GM18505 (cell line): ENCODE measurements around the gene RBBP6.
"Not testable (repeated sequence)": the region's sequence is repeated elsewhere in the genome, so short reads cannot be mapped to it uniquely, and the experiment has no call there.

Experiments used
- ATAC-seq: cut with Tn5 transposase; IDR thresholded peaks from one replicate; pipeline ENCODE4 v1.9.1; 2021; ENCODE audit not compliant: unreplicated experiment
- POLR2A ChIP-seq: IDR thresholded peaks from 4 replicates; pipeline ENCODE4 v1.6.1; 2011; ENCODE audit warnings: borderline replicate concordance; ENCODE audit not compliant: insufficient read depth, insufficient read length; ENCODE audit errors: extremely low read depth

The RBBP6 gene

DNA sequence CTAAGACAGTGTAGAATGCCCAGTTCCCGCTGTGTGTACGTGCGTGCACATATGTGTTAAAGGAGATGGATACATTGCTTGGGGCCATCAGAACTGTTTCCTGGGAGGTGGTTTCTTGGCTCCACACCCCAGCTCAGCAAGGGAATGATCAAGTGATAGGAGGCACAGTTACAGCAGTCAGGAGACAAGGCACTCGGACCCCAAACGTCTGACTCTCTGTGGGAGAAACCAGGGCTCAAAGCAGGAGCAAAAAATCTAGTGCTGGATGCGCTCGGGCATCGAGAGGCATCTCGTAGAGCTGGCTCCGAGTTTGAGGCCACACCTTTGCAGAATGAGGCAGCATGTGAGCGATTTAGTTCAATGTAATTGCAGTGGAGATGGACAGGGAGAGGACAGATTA lies 71.9 kb downstream of the RBBP6 start:
- TF ChIP-seq POLR2A, result no peak
- ATAC-seq, result no peak

DNA sequence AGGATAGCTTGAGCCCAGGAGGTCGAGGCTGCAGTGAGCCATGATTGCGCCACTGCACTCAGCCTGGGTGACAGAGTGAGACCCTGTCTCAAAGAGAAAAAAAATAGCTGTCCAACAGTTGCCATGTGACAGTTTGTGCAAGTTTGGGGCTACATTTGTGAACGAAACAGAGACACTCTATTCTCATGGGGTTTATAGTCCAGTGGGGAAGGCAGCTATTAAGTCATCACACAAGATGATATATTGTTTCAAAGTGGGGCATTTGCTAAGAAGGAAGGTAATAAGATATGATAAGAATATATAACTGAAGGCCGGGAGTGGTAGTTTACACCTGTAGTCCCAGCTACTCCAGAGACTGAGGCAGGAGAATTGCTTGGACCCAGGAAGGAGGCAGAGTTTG lies 73.3 kb downstream of the RBBP6 start:
- no peak for TF ChIP-seq POLR2A
- ATAC-seq, result no peak

- not testable (repeated sequence) for ATAC-seq
Observed at GRCh38 chr16:24613267-24613666, 73.9 kb downstream of the RBBP6 start.

- ATAC-seq, result no peak
- TF ChIP-seq POLR2A, result no peak
Observed at GRCh38 chr16:24617502-24617901, 78.1 kb downstream of the RBBP6 start.
